OCI-LY3 (cell line): ENCODE measurements around the gene CHIT1.

ENCODE experiments used
- CTCF ChIP-seq: fragments of 200-600, 300-600 bp; sonication (generic); IDR thresholded peaks from 2 replicates; pipeline ENCODE4 v1.5.1; 2014; ENCODE audit warnings: antibody characterized with exemption, low read length, low read depth
- EZH2phosphoT487 ChIP-seq: fragments of 200-600 bp; shearing (Covaris generic); IDR thresholded peaks from 2 replicates; pipeline ENCODE4 v1.6.1; 2018; ENCODE audit warnings: antibody characterized with exemption, mixed run types, low read depth

- TF ChIP-seq CTCF (peak; percentile 90), EZH2phosphoT487 (no peak)
These were observed 13.0 kb downstream of the CHIT1 start for GRCh38 chr1:203216274-203217138.
